Caco-2 (cell line): Measurements from ENCODE around the gene APBB1. TPM values are rescaled to one million over a fixed set of nuclear protein-coding genes. Genes with fewer than 3 reads are reported as not detected.

Source experiments
- BruUV-seq: library from RNA; stranded (reverse); fragments of 400-500 nt; replicated peaks from 2 replicates; lab custom pipeline; 2021; lab: Mats Ljungman, UMichigan
- CTCF ChIA-PET: fragments of 300-600 bp; sonication (Branson Sonifier 250); formaldehyde crosslinking; loops from one replicate; lab custom pipeline; 2022; ENCODE audit warnings: antibody characterized with exemption; lab: Charles Lee
- POLR2A ChIA-PET: fragments of 300-600 bp; sonication (Branson Sonifier 250); formaldehyde crosslinking; loops from one replicate; lab custom pipeline; 2022; ENCODE audit warnings: antibody characterized with exemption; lab: Charles Lee
- DNase-seq, 2 experiments: peaks; one replicate each; pipeline versions ENCODE4 v3.0.0 to v3.0.0-alpha.2; 2020 to 2022
- H3K27me3 ChIP-seq: replicated peaks from 2 replicates; pipeline ENCODE4 v1.6.0; 2011; ENCODE audit warnings: low read length; ENCODE audit not compliant: control insufficient read depth, insufficient read depth
- H3K36me3 ChIP-seq: 2 replicates; pipeline ENCODE4 v1.5.1; 2011; ENCODE audit warnings: low read length; ENCODE audit not compliant: control insufficient read depth, insufficient read depth
- H3K4me1 ChIP-seq: fragments of 250-450 bp; sonication (Bioruptor Pico); 2 replicates; pipeline ENCODE4 v1.5.1; 2020; ENCODE audit warnings: mild to moderate bottlenecking
- H3K4me3 ChIP-seq: 2 replicates; pipeline ENCODE4 v1.5.1; 2011; ENCODE audit warnings: low read depth, mild to moderate bottlenecking, control low read depth, low read length
- H3K9me3 ChIP-seq: fragments of 250-450 bp; sonication (Bioruptor Pico); 2 replicates; pipeline ENCODE4 v1.5.1; 2020; ENCODE audit warnings: mild to moderate bottlenecking, moderate library complexity
- H3K27ac Mint-ChIP-seq: one replicate; pipeline ENCODE4 v1.8.0; 2022; ENCODE audit warnings: mixed read lengths; ENCODE audit not compliant: unreplicated experiment
- H3K27me3 Mint-ChIP-seq: one replicate; pipeline ENCODE4 v1.8.0; 2022; ENCODE audit warnings: mixed read lengths; ENCODE audit not compliant: insufficient read depth, unreplicated experiment
- H3K36me3 Mint-ChIP-seq: one replicate; pipeline ENCODE4 v1.8.0; 2022; ENCODE audit warnings: mild to moderate bottlenecking, mixed read lengths; ENCODE audit not compliant: insufficient read depth, unreplicated experiment
- H3K4me1 Mint-ChIP-seq: one replicate; pipeline ENCODE4 v1.8.0; 2022; ENCODE audit warnings: low read depth, mixed read lengths; ENCODE audit not compliant: unreplicated experiment
- H3K4me3 Mint-ChIP-seq: one replicate; pipeline ENCODE4 v1.8.0; 2022; ENCODE audit warnings: mild to moderate bottlenecking, moderate library complexity, mixed read lengths; ENCODE audit not compliant: unreplicated experiment
- H3K9me3 Mint-ChIP-seq: one replicate; pipeline ENCODE4 v1.8.0; 2022; ENCODE audit warnings: mixed read lengths; ENCODE audit not compliant: unreplicated experiment
- intact Hi-C: fragments of 100-400 bp; cut with micrococcal nuclease; formaldehyde crosslinking; loops from one replicate; pipeline ENCODE4 v1.10.0; 2022; ENCODE audit not compliant: unreplicated experiment
- total RNA-seq: library from RNA; stranded (reverse); gene quantifications from 2 replicates; pipeline ENCODE4 v1.2.3, GENCODE V29; 2022
- TF ChIP-seq, protein P1 (sequence below), 2 experiments: fragments of 200-600 bp in 1 of 2; IDR thresholded peaks; 1 replicate in 1 of 2; 2 replicates in 1 of 2; pipeline versions ENCODE4 v1.5.1 to v1.8.0; 2011 to 2022; ENCODE audit warnings: antibody characterized with exemption in 1 of 2, control low read depth in 1 of 2, inconsistent platforms in 1 of 2, low read depth in 1 of 2, low read length in 1 of 2, mild to moderate bottlenecking in 1 of 2, moderate library complexity in 1 of 2; ENCODE audit not compliant: insufficient read depth in 1 of 2, severe bottlenecking in 1 of 2, unreplicated experiment in 1 of 2

The APBB1 gene
- total RNA-seq, 1 experiment from 2014 or later = 37.8 TPM

DNA sequence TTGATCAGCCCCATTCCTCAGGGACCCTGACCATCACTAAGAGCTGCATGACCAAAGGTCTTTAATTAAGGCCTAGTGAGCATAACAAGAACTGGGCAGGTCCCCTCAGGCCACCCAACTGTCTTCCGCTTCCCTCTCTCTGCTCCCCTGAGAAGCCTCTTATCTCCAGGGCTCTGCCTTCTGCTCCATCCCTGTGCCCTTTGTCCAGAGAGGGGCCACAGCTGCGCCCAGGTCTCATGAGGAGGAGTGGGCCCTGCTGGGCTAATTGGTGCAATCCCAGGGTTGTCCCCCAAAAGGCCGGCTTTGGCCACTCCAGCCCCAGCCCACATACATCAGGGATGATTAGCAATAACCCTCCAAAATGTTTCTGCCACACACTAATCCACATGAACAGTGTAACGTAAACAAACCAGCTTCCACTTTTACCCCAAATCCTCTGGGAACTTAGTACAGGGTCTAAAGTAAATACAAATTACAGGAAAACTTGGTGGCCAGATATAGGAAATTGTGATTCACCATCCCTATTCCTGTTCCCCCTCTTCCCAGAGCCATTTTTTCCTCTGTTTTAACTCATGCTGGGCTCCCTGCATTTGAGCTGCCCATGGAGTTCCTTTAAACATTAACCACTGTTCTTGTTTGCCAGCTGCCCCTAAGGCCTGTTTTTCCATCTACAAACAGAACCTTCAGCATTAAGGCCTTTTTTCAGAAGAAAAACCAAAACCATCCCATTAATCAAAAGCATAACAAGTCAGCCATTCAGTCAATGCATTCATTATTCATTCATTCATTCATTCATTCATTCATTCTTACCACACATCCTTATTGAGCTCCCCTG is 64.0 kb downstream of the APBB1 start:
- BruUV-seq = no TSS peak
- peak in 1 of 2 experiments; percentile 16 for DNase-seq
- Histone ChIP-seq H3K4me3 (no peak overlapping the region), H3K9me3 (no peaks in the 10 kb centered on the region), H3K36me3 (no peaks in the 10 kb centered on the region), H3K4me1 (peaks cover 10% of the 10 kb centered on the region), H3K27me3 (no peaks in the 10 kb centered on the region)
- POLR2A ChIA-PET = no interaction called here
- H3K27me3 Mint-ChIP-seq = no peaks in the 10 kb centered on the region
- peak overlapping the region; percentile 44 for H3K27ac Mint-ChIP-seq
- intact Hi-C loops = loop anchor here (5.0 kb wide), 1 partner anchor 123 kb away; the partner anchor contains the start of gene FHIP1B
- no peak overlapping the region for H3K4me3 Mint-ChIP-seq
- no peaks in the 10 kb centered on the region for H3K36me3 Mint-ChIP-seq
- H3K9me3 Mint-ChIP-seq = no peaks in the 10 kb centered on the region
- peaks cover 24% of the 10 kb centered on the region for H3K4me1 Mint-ChIP-seq
- TF ChIP-seq, protein P1, sequence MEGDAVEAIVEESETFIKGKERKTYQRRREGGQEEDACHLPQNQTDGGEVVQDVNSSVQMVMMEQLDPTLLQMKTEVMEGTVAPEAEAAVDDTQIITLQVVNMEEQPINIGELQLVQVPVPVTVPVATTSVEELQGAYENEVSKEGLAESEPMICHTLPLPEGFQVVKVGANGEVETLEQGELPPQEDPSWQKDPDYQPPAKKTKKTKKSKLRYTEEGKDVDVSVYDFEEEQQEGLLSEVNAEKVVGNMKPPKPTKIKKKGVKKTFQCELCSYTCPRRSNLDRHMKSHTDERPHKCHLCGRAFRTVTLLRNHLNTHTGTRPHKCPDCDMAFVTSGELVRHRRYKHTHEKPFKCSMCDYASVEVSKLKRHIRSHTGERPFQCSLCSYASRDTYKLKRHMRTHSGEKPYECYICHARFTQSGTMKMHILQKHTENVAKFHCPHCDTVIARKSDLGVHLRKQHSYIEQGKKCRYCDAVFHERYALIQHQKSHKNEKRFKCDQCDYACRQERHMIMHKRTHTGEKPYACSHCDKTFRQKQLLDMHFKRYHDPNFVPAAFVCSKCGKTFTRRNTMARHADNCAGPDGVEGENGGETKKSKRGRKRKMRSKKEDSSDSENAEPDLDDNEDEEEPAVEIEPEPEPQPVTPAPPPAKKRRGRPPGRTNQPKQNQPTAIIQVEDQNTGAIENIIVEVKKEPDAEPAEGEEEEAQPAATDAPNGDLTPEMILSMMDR (IDR thresholded peaks at IDR 0.05; ENCODE audit: insufficient read depth in 1 of 2, low read depth in 1 of 2, low read length in 1 of 2, severe bottlenecking in 1 of 2, unreplicated experiment in 1 of 2) = no peak
- CTCF ChIA-PET = interaction anchor here (0.7 to 2.8 kb wide), 15 partner anchors 8 to 362 kb away, joined by 3 to 75 read pairs (median 6); partner anchors contain the start of genes CAVIN3 and FHIP1B

DNA sequence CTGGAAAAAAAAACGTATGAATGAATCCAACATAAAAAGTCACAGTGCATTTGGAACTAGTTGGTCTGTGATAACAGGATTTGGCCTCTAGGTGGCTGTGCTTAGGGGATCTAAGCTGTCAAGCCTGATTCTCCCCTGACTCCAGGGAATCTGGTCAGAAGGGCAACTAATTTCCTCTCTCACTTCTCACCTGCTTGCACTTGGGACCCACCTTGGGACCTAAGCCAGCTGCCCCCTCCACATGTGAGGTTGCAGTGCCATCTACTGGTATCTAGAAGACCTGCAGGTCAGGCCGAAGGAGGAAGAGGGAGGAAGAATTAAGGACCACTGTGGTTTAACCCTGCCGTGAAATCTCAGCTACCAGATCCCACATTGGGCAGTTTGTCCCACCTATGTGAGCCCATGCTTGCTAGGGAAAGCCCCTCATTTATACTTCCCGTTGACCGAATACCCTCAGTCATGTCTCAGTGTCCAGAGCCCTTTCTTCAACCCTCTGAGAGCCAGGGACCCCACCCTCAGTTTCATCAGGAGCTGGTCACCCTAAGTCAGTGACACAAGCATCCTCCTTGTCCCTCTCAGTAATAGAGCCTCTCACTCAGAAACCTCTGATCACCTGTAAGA is 65.4 kb downstream of the APBB1 start:
- ChIA-PET POLR2A (no interaction called here), CTCF (interaction anchor here (0.6 to 2.8 kb wide), 25 partner anchors 9 to 361 kb away, joined by 3 to 75 read pairs (median 5); partner anchors contain the start of genes APBB1, CAVIN3, CCKBR and FHIP1B)
- Histone ChIP-seq H3K36me3 (no peaks in the 10 kb centered on the region), H3K4me3 (no peak overlapping the region), H3K9me3 (no peaks in the 10 kb centered on the region), H3K4me1 (peaks cover 10% of the 10 kb centered on the region), H3K27me3 (no peaks in the 10 kb centered on the region)
- H3K9me3 Mint-ChIP-seq = no peaks in the 10 kb centered on the region
- no peaks in the 10 kb centered on the region for H3K36me3 Mint-ChIP-seq
- TF ChIP-seq, protein P1 (IDR thresholded peaks at IDR 0.05; ENCODE audit: insufficient read depth in 1 of 2, low read depth in 1 of 2, low read length in 1 of 2, severe bottlenecking in 1 of 2, unreplicated experiment in 1 of 2) = peak; percentile 87 to 96
- H3K4me3 Mint-ChIP-seq = no peak overlapping the region
- H3K27ac Mint-ChIP-seq = no peak overlapping the region
- peaks cover 24% of the 10 kb centered on the region for H3K4me1 Mint-ChIP-seq
- no TSS peak for BruUV-seq
- peak; percentile 91 to 92 for DNase-seq
- intact Hi-C loops = loop anchor here (1.0 to 5.0 kb wide), 7 partner anchors 30 to 361 kb away; partner anchors contain the start of gene FHIP1B
- H3K27me3 Mint-ChIP-seq = no peaks in the 10 kb centered on the region

DNA sequence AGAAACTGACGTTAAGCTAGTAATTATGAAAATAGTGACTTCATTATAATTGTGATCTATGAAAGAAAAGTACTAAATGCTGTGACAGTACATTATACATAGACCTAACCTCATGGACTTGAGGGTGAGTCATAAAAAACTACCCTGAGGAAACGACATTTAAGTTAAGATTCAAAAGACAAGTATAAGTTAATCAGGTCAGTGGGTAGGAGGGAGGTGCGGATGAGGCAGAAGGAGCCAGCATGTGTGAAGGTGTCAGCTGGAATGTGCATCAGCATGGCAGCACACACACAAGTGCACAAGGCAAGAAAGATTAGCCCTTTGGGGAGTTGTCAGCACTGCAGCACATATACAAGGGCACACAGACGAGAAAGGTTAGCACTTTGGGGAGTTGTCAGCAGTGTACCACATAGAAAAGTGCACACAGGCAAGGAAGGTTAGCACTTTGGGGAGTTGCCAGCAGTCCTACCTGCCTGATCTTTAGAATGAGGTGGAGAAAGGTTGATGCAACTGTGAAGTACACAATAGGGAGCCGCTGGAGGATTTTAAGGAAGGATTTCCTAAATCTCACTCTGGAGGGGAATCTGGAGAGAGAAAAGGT is 67.0 kb downstream of the APBB1 start:
- no peaks in the 10 kb centered on the region for H3K36me3 Mint-ChIP-seq
- Histone ChIP-seq H3K4me1 (peaks cover 10% of the 10 kb centered on the region), H3K4me3 (no peak overlapping the region), H3K9me3 (no peaks in the 10 kb centered on the region), H3K27me3 (no peaks in the 10 kb centered on the region), H3K36me3 (no peaks in the 10 kb centered on the region)
- no peak for DNase-seq
- TF ChIP-seq, protein P1 (IDR thresholded peaks at IDR 0.05; ENCODE audit: insufficient read depth in 1 of 2, low read depth in 1 of 2, low read length in 1 of 2, severe bottlenecking in 1 of 2, unreplicated experiment in 1 of 2) = no peak
- no peak overlapping the region for H3K4me3 Mint-ChIP-seq
- ChIA-PET CTCF (interaction anchor here (1.0 to 1.6 kb wide), 2 partner anchors 11 to 32 kb away, joined by 3 to 11 read pairs; no protein-coding TSS in a partner anchor), POLR2A (no interaction called here)
- no peaks in the 10 kb centered on the region for H3K27me3 Mint-ChIP-seq
- BruUV-seq = no TSS peak
- H3K27ac Mint-ChIP-seq = no peak overlapping the region
- intact Hi-C loops = loop anchor here (5.0 kb wide), 1 partner anchor 120 kb away; the partner anchor contains the start of gene FHIP1B
- H3K4me1 Mint-ChIP-seq = peaks cover 24% of the 10 kb centered on the region
- no peaks in the 10 kb centered on the region for H3K9me3 Mint-ChIP-seq
